Inferior parietal cortex (tissue), 1 donor: ENCODE measurements around the gene USP34.
"Not testable (repeated sequence)": the region's sequence is repeated elsewhere in the genome, so short reads cannot be mapped to it uniquely, and the experiment has no call there.

Source experiments
- DNase-seq: peaks from one replicate; pipeline ENCODE4 v3.0.0-alpha.2; 2016; ENCODE audit errors: extremely low spot score

Gene USP34

GRCh38 chr2:61426267-61426897 lies 44.5 kb downstream of the USP34 start:
- no peak for DNase-seq

- DNase-seq = no peak
These were observed 45.2 kb downstream of the USP34 start for GRCh38 chr2:61425605-61426155.

- DNase-seq = no peak
These were observed 47.2 kb downstream of the USP34 start for GRCh38 chr2:61423714-61424113.

- no peak for DNase-seq
These were observed 49.3 kb downstream of the USP34 start for GRCh38 chr2:61421611-61422010.

- DNase-seq = no peak
These were observed 49.8 kb downstream of the USP34 start for GRCh38 chr2:61420991-61421544.

GRCh38 chr2:61419570-61419969 lies 51.3 kb downstream of the USP34 start:
- DNase-seq = no peak

GRCh38 chr2:61419129-61419528 lies 51.8 kb downstream of the USP34 start:
- DNase-seq = no peak

- no peak for DNase-seq
These were observed 53.8 kb downstream of the USP34 start for GRCh38 chr2:61416871-61417645.

GRCh38 chr2:61415265-61415664 lies 55.6 kb downstream of the USP34 start:
- DNase-seq = no peak

GRCh38 chr2:61414674-61415073 lies 56.2 kb downstream of the USP34 start:
- DNase-seq = no peak

GRCh38 chr2:61411109-61411508 lies 59.8 kb downstream of the USP34 start:
- DNase-seq = no peak

GRCh38 chr2:61410185-61410584 lies 60.7 kb downstream of the USP34 start:
- DNase-seq = no peak

GRCh38 chr2:61405813-61406212 lies 65.1 kb downstream of the USP34 start:
- no peak for DNase-seq

- DNase-seq = no peak
These were observed 66.4 kb downstream of the USP34 start for GRCh38 chr2:61404438-61404837.

GRCh38 chr2:61398413-61398812 lies 72.5 kb downstream of the USP34 start:
- DNase-seq = no peak

GRCh38 chr2:61396005-61396404 lies 74.9 kb downstream of the USP34 start:
- no peak for DNase-seq

- DNase-seq = not testable (repeated sequence)
These were observed 83.3 kb downstream of the USP34 start for GRCh38 chr2:61387588-61387987.

- DNase-seq = not testable (repeated sequence)
These were observed 90.0 kb downstream of the USP34 start for GRCh38 chr2:61380882-61381197.

GRCh38 chr2:61380056-61380881 lies 90.6 kb downstream of the USP34 start:
- DNase-seq = no peak

- no peak for DNase-seq
These were observed 91.4 kb downstream of the USP34 start for GRCh38 chr2:61379521-61379920.

- no peak for DNase-seq
These were observed 92.6 kb downstream of the USP34 start for GRCh38 chr2:61378281-61378680.

GRCh38 chr2:61377046-61377445 lies 93.8 kb downstream of the USP34 start:
- DNase-seq = no peak
